ENCODE data around the gene RPS4Y1. TPM values are rescaled to one million over a fixed set of nuclear protein-coding genes. Genes with fewer than 3 reads are reported as not detected.

The RPS4Y1 gene
- total and polyA plus RNA-seq, 4 donors, result 153 to 159 TPM; not detected in 2

GRCh38 chrY:2893471-2893870, 52.1 kb downstream of the RPS4Y1 start:
- H3K27me3 ChIP-seq (ENCODE audit: control insufficient read depth in 4 of 4, insufficient read depth in 4 of 4, low read length in 3 of 4), result no peaks in the 10 kb centered on the region
- H3K9me3 ChIP-seq (ENCODE audit: control insufficient read depth in 4 of 4, low read length in 3 of 4), result no peaks in the 10 kb centered on the region
- no peak for TF ChIP-seq EGR1 (IDR thresholded peaks at IDR 0.05; ENCODE audit: low read depth in 2 of 2)
- no peak for DNase-seq (ENCODE audit: low spot score)
- no peak overlapping the region for H3K4me3 ChIP-seq (ENCODE audit: low read depth in 1 of 3, low read length in 3 of 3)
- WGBS, result 97% methylated on average over 1 of the region's 1 CpG
- no peaks in the 10 kb centered on the region for H3K4me1 ChIP-seq (ENCODE audit: control insufficient read depth in 4 of 4, insufficient read depth in 4 of 4, low read length in 3 of 4)
- H3K36me3 ChIP-seq (ENCODE audit: control insufficient read depth in 4 of 4, insufficient read depth in 3 of 4, low read depth in 1 of 4, low read length in 3 of 4), result no peaks in the 10 kb centered on the region
- no peak overlapping the region for H3K27ac ChIP-seq (ENCODE audit: low read depth in 1 of 2, low read length in 2 of 2)
- H3K9ac ChIP-seq (ENCODE audit: low read depth in 1 of 2, low read length in 2 of 2), result no peak overlapping the region

- 88% methylated on average over 2 of the region's 2 CpGs for WGBS
- Histone ChIP-seq H3K4me3 (ENCODE audit: low read depth in 1 of 3, low read length in 3 of 3) (no peak overlapping the region), H3K9ac (ENCODE audit: low read depth in 1 of 2, low read length in 2 of 2) (no peak overlapping the region), H3K9me3 (ENCODE audit: control insufficient read depth in 4 of 4, low read length in 3 of 4) (no peaks in the 10 kb centered on the region), H3K4me1 (ENCODE audit: control insufficient read depth in 4 of 4, insufficient read depth in 4 of 4, low read length in 3 of 4) (no peaks in the 10 kb centered on the region), H3K27ac (ENCODE audit: low read depth in 1 of 2, low read length in 2 of 2) (no peak overlapping the region), H3K27me3 (ENCODE audit: control insufficient read depth in 4 of 4, insufficient read depth in 4 of 4, low read length in 3 of 4) (no peaks in the 10 kb centered on the region), H3K36me3 (ENCODE audit: control insufficient read depth in 4 of 4, insufficient read depth in 3 of 4, low read depth in 1 of 4, low read length in 3 of 4) (no peaks in the 10 kb centered on the region)
- DNase-seq (ENCODE audit: low spot score), result no peak
- TF ChIP-seq, protein P1, sequence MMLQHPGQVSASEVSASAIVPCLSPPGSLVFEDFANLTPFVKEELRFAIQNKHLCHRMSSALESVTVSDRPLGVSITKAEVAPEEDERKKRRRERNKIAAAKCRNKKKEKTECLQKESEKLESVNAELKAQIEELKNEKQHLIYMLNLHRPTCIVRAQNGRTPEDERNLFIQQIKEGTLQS (IDR thresholded peaks at IDR 0.05), result no peak
- TF ChIP-seq NR2F2 (IDR thresholded peaks at IDR 0.05) (no peak), RXRA (IDR thresholded peaks at IDR 0.05) (no peak), HNF4G (IDR thresholded peaks at IDR 0.05) (no peak), REST (IDR thresholded peaks at IDR 0.05) (no peak), CTCF (IDR thresholded peaks at IDR 0.05; ENCODE audit: low read depth, low read length, missing input control) (no peak), TAF1 (conservative IDR thresholded peaks at IDR 0.05) (no peak), SP1 (IDR thresholded peaks at IDR 0.05) (no peak), RAD21 (IDR thresholded peaks at IDR 0.05) (no peak), FOXA2 (IDR thresholded peaks at IDR 0.05) (no peak)
Observed at GRCh38 chrY:2896050-2896449, 54.6 kb downstream of the RPS4Y1 start.

GRCh38 chrY:2907356-2907755, 66.0 kb downstream of the RPS4Y1 start:
- H3K9me3 ChIP-seq (ENCODE audit: control insufficient read depth in 4 of 4, low read length in 3 of 4), result no peaks in the 10 kb centered on the region
- no peaks in the 10 kb centered on the region for H3K4me1 ChIP-seq (ENCODE audit: control insufficient read depth in 4 of 4, insufficient read depth in 4 of 4, low read length in 3 of 4)
- H3K27ac ChIP-seq (ENCODE audit: low read depth in 1 of 2, low read length in 2 of 2), result no peak overlapping the region
- no peak for DNase-seq (ENCODE audit: low spot score)
- H3K4me3 ChIP-seq (ENCODE audit: low read depth in 1 of 3, low read length in 3 of 3), result no peak overlapping the region
- no peaks in the 10 kb centered on the region for H3K27me3 ChIP-seq (ENCODE audit: control insufficient read depth in 4 of 4, insufficient read depth in 4 of 4, low read length in 3 of 4)
- no peaks in the 10 kb centered on the region for H3K36me3 ChIP-seq (ENCODE audit: control insufficient read depth in 4 of 4, insufficient read depth in 3 of 4, low read depth in 1 of 4, low read length in 3 of 4)
- H3K9ac ChIP-seq (ENCODE audit: low read depth in 1 of 2, low read length in 2 of 2), result no peak overlapping the region
- WGBS, result 69% methylated on average over 1 of the region's 1 CpG
- TF ChIP-seq NR2F2 (IDR thresholded peaks at IDR 0.05) (no peak), JUND (IDR thresholded peaks at IDR 0.05) (no peak), REST (IDR thresholded peaks at IDR 0.05) (no peak), EGR1 (IDR thresholded peaks at IDR 0.05; ENCODE audit: low read depth in 2 of 2) (no peak), GABPA (IDR thresholded peaks at IDR 0.05 in 1 of 2, conservative IDR thresholded peaks at IDR 0.05 in 1 of 2) (no peak), HNF4G (IDR thresholded peaks at IDR 0.05) (no peak), YY1 (IDR thresholded peaks at IDR 0.05) (no peak), SP1 (IDR thresholded peaks at IDR 0.05) (no peak), CTCF (IDR thresholded peaks at IDR 0.05; ENCODE audit: low read depth, low read length, missing input control) (no peak), RAD21 (IDR thresholded peaks at IDR 0.05) (no peak)

All from liver (tissue), 9 donors.